A549 treated with ZK216348 at 1 μM for 4 hours (cell line): Measurements from ENCODE around the gene TNFRSF4. TPM values are rescaled to one million over a fixed set of nuclear protein-coding genes. Genes with fewer than 3 reads are reported as not detected.

Source experiments
- total RNA-seq: library from RNA; stranded (reverse); fragments of 200-300 nt; extraction: Qiagen RNA extraction; gene quantifications from 5 replicates; pipeline ENCODE4 v1.2.3, GENCODE V29; 2022; ENCODE audit warnings: low read depth

The TNFRSF4 gene
- 0.20 to 0.23 TPM in 2 of 5 replicates, not detected in the others for total RNA-seq

DNA sequence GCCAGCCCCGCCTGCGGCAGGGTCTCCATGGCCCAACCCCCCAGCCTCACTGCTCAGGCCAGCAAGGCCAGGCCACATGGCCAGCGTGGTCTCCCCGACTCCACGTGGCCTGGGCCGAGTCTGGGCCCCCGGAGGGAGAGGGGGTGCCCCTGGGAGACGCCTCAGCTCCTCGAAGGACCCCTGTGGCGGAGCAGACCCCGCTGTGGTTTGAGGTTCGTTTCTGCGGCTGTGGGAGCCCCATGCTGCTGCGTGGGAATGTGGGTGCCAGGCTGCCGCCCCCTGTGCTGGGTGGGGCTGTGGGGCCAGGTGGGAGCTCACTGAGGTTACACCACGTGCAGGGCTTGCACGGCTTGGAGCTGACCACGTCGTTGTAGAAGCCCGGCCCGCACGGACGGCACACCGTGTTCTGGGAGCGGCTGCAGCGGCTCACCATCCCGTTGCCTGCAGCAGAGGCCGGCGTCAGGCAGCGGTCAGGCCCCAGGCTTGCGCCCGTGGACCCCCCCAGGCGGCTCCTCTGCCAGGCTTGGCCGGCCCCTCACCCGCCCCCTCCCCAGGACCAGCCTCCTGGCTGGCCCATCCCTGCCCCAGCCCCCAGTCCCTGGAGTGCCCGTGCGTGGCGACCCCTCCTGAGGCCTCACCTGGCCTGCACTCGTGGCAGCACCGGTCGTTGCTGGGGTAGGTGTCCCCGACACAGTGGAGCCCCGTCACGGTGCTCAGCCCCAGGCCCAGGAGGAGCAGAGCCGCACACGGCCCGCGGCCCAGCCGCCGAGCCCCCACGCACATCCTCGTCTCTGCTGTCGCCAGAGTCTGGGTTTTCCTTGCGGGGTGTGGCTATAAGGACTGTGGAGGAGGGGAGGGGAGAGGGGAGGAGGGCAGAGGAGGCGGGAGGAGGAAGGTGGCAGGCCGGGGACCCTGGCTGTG, at the start of gene TNFRSF4:
Gene TNFRSF4, minus strand, starts transcription at position 809 of the 921 bp plus-strand sequence. Its CDS starts 26 bp downstream, at position 783.

DNA sequence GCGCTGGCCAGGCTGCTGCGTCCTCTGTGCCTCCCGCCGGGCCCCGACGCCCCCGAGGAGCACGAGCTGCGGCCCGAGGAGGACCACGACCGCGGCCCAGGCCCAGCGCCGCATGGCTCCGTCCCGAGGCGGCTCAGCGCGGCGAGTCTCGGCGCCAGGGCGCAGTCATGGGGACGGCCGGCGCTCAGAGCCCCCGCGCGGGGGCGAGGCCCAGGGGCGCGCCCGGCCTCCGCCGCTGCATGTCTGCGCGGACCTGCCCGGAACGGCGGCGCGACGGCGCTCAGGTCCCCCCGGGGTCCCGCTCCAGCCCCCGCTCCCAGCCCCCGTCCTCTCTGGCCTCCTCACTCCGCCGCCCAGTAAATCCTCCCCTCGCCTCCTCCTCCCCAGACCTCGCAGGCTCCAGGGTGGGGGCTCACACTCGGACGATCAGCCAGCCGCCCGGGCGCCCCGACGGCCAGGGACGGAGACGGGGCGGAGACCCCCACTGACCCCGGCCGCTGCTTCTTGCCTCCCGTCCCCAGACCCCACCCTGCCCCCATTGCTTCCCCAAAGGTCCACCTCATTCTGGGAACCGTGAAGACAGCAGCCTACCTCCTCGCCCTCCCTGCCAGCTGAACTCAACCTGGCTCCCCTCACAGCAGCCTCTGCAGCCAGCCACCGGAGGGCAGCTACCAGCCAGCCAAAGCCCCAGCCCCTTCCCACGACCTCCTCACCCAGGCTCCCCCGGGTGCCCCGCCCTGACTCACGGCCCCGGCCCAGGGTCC, 32.8 kb upstream of the TNFRSF4 start, which contains the start of gene C1QTNF12:
Gene C1QTNF12, minus strand, starts transcription at position 146 of the 764 bp plus-strand sequence. Its CDS starts 32 bp downstream, at position 114.

GRCh38 chr1:1232208-1232795, 18.3 kb upstream of the TNFRSF4 start, which contains the start of gene B3GALT6:
B3GALT6 (plus strand) TSS chr1:1232237; CDS start chr1:1232279, 42 bp downstream.

DNA sequence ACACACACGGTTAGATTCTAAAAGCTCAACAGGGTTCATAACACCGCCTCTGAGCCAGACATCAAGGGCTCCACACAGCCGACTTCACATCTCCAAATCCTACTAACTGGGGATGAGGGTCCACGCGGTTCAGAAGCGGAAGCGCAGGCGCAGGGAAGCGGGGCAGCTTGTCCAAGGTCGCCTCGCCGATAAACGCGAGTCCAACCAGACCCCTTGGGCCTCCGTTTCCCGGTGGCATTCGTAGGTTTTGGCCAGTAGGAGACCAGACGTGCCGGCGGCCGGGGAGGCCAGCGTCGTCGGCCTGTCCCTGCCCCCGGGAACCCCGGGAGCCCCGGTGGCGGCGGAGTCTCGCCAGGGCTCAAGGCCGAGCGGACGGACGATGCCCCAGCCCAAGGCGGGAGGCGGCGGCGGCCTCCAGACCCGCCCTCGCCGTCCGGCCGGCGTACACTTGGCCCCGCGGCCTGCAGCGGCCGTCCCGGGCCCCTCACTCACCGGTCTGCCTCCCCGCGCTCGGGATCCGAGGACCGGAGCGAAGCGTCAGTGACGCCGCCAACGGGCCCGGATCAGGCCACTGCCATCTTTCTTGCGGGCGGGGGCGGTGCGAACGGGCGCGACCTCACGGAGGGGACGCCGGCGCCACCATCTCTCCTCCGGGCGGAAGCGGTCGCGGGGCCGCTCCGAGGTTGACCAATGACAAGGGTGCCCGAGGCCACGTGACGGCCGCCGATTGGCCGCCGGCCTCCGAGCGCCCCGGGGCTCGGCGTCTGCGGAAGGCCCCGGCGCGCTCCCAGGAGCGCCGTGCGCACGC, 17.7 kb upstream of the TNFRSF4 start, which contains the start of gene SDF4:
Gene SDF4, minus strand, starts transcription at position 602 of the 808 bp plus-strand sequence. CDS start 3,229 bp downstream, outside the sequence.

DNA sequence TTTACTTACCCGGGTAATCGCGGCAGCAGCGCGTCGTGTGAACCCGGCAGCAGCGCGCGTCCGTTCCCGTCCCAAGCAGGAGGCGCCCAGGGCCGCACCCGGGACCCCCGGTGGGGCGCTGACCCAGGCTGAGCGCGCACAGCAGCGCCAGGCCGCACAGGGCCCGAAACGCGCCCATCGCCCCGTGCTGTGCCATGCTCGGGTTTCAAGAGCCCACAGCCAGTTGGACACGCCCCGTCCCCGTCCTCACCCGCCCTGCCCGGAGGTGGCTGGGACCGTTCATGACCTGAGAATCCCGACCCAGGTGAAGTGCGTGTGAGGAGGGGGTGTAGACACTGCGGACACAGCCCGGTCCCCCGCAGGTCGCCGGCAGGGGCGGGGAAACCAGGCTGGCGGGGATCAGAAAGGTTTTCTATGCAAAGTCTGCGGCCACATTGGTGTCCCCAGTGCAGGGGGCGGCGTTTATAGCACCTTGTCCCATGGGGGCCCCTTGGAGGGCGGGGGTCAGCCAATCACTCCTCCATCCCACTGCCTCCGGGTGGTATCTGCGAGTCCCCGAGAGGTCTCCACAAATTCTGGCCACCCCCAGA, 7.5 kb downstream of the TNFRSF4 start, which contains the start of gene TNFRSF18:
Gene TNFRSF18, minus strand, starts transcription at position 217 of the 590 bp plus-strand sequence. Its CDS starts 21 bp downstream, at position 196.

DNA sequence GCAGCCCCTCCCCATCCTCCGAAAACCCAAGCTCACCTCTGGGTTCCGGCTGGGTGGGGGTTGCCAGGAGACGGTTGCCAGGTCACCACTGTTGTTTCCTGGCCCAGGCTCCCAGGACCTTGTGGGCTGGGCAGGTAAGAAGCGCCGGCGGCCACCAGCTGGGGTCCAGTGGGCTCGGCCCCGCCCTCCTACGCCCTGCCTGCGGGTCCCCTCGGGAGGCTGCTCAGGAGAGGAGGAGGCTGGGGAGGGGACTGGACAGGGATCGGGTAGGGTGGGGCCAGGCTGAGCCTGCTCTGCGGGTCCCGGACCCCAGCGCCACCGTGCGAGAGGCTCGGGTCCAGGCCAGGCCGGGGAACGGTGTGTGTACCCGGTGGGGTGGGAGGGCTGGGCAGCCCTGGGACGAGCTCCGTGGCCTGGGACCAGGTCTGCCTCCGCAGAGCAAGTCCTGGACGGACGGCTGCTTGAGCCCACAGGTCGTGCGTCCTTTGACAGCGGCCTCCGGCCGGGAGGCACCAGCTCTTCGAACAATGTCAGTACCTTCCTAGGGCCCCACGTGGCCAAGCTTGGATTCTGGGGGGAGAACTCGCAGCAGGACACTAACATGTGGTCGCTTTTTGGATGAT, 40.0 kb downstream of the TNFRSF4 start, which contains the start of gene TTLL10:
Gene TTLL10, plus strand, starts transcription at position 88 of the 623 bp plus-strand sequence. CDS start 5,336 bp downstream, outside the sequence.

Other genes with a start within 250 kb of the TNFRSF4 start
- 4.0 to 6.6 TPM (median 5.4 TPM) in 5 replicates for gene PLEKHN1, start 247.7 kb downstream of the TNFRSF4 start, total RNA-seq
- gene PERM1, start 232.1 kb downstream of the TNFRSF4 start, total RNA-seq = 0.06 to 0.36 TPM (median 0.11 TPM) in 4 of 5 replicates, not detected in the other
- gene HES4, start 214.1 kb downstream of the TNFRSF4 start, total RNA-seq = 20.9 to 80.4 TPM (median 64.7 TPM) in 5 replicates
- 14.3 to 25.1 TPM (median 18.9 TPM) in 5 replicates for gene ISG15, start 200.7 kb downstream of the TNFRSF4 start, total RNA-seq
- gene AGRN, start 194.0 kb downstream of the TNFRSF4 start, total RNA-seq = 50.6 to 136 TPM (median 124 TPM) in 5 replicates
- gene RNF223, start 139.8 kb downstream of the TNFRSF4 start, total RNA-seq = 0.16 to 0.67 TPM (median 0.27 TPM) in 5 replicates
- 6.7 to 16.7 TPM (median 13.8 TPM) in 5 replicates for gene C1orf159, start 98.1 kb downstream of the TNFRSF4 start, total RNA-seq
- gene TTLL10, start 40.3 kb downstream of the TNFRSF4 start, total RNA-seq = not detected in 5 replicates
- gene TNFRSF18, start 7.6 kb downstream of the TNFRSF4 start, total RNA-seq = 0.35 TPM in 1 of 5 replicates, not detected in the others
- 84.0 to 148 TPM (median 137 TPM) in 5 replicates for gene SDF4, start 17.8 kb upstream of the TNFRSF4 start, total RNA-seq
- gene B3GALT6, start 18.1 kb upstream of the TNFRSF4 start, total RNA-seq = 8.9 to 24.1 TPM (median 21.8 TPM) in 5 replicates
- 1.2 to 2.6 TPM (median 2.0 TPM) in 4 of 5 replicates, not detected in the other for gene C1QTNF12, start 32.6 kb upstream of the TNFRSF4 start, total RNA-seq
- gene UBE2J2, start 59.7 kb upstream of the TNFRSF4 start, total RNA-seq = 38.1 to 48.8 TPM (median 48.1 TPM) in 5 replicates
- 0.88 to 1.5 TPM (median 1.2 TPM) in 5 replicates for gene SCNN1D, start 66.3 kb upstream of the TNFRSF4 start, total RNA-seq
- gene ACAP3, start 93.8 kb upstream of the TNFRSF4 start, total RNA-seq = 5.3 to 22.8 TPM (median 18.9 TPM) in 5 replicates
- 13.1 to 28.9 TPM (median 26.2 TPM) in 5 replicates for gene PUSL1, start 94.4 kb upstream of the TNFRSF4 start, total RNA-seq
- gene INTS11, start 110.5 kb upstream of the TNFRSF4 start, total RNA-seq = 45.7 to 67.6 TPM (median 59.0 TPM) in 5 replicates
- 11.2 to 23.6 TPM (median 21.2 TPM) in 5 replicates for gene CPTP, start 110.6 kb upstream of the TNFRSF4 start, total RNA-seq
- 0.08 to 0.20 TPM (median 0.12 TPM) in 5 replicates for gene TAS1R3, start 117.1 kb upstream of the TNFRSF4 start, total RNA-seq
- gene DVL1, start 135.3 kb upstream of the TNFRSF4 start, total RNA-seq = 31.3 to 89.3 TPM (median 77.1 TPM) in 5 replicates
- gene MXRA8, start 144.4 kb upstream of the TNFRSF4 start, total RNA-seq = 0.15 to 0.29 TPM in 2 of 5 replicates, not detected in the others
- gene AURKAIP1, start 161.1 kb upstream of the TNFRSF4 start, total RNA-seq = 90.7 to 179 TPM (median 167 TPM) in 5 replicates
- 38.3 to 62.7 TPM (median 53.1 TPM) in 5 replicates for gene CCNL2, start 185.2 kb upstream of the TNFRSF4 start, total RNA-seq
- gene MRPL20, start 193.1 kb upstream of the TNFRSF4 start, total RNA-seq = 122 to 156 TPM (median 133 TPM) in 5 replicates
- 0.07 to 0.23 TPM in 2 of 5 replicates, not detected in the others for gene ANKRD65, start 207.1 kb upstream of the TNFRSF4 start, total RNA-seq
- 5.3 to 18.2 TPM (median 15.0 TPM) in 5 replicates for gene VWA1, start 221.5 kb upstream of the TNFRSF4 start, total RNA-seq
- not detected in 5 replicates for gene ATAD3C, start 235.5 kb upstream of the TNFRSF4 start, total RNA-seq